Muscle layer of duodenum (tissue), 2 donors: ENCODE data around the gene ETV6.

Source experiments
- H3K27ac ChIP-seq: one replicate; pipeline ENCODE4 v1.7.0; 2013; ENCODE audit warnings: mild to moderate bottlenecking, low read length
- H3K27me3 ChIP-seq: one replicate; pipeline ENCODE4 v1.7.0; 2013; ENCODE audit warnings: low read depth, mild to moderate bottlenecking, control low read depth, low read length
- H3K36me3 ChIP-seq, 2 donors: one replicate each; pipeline ENCODE4 v1.7.0; 2013; ENCODE audit warnings: low read length in 2 of 2, control low read depth in 1 of 2, mild to moderate bottlenecking in 1 of 2; ENCODE audit not compliant: insufficient read depth in 2 of 2, control insufficient read depth in 1 of 2
- H3K4me1 ChIP-seq, 2 donors: one replicate each; pipeline ENCODE4 v1.7.0; 2013; ENCODE audit warnings: low read length in 2 of 2, mild to moderate bottlenecking in 2 of 2, control low read depth in 1 of 2, moderate library complexity in 1 of 2; ENCODE audit not compliant: insufficient read depth in 2 of 2, control insufficient read depth in 1 of 2
- H3K4me3 ChIP-seq, 2 donors: one replicate each; pipeline ENCODE4 v1.7.0; 2013; ENCODE audit warnings: low read length in 2 of 2, low read depth in 1 of 2, mild to moderate bottlenecking in 1 of 2
- H3K9me3 ChIP-seq, 2 donors: one replicate each; pipeline ENCODE4 v1.7.0; 2013; ENCODE audit warnings: low read length in 2 of 2, control low read depth in 1 of 2, mild to moderate bottlenecking in 1 of 2; ENCODE audit not compliant: control insufficient read depth in 1 of 2
- donor health status: healthy.

ETV6 gene

GRCh38 chr12:11697131-11697530 is 47.7 kb downstream of the ETV6 start:
- Histone ChIP-seq H3K4me1 (peaks cover 0 to 27% of the 10 kb centered on the region in 2 donors), H3K4me3 (no peak overlapping the region), H3K9me3 (no peaks in the 10 kb centered on the region), H3K27me3 (no peaks in the 10 kb centered on the region), H3K36me3 (no peaks in the 10 kb centered on the region), H3K27ac (peak overlapping the region; percentile 50)

GRCh38 chr12:11697670-11698387 is 48.4 kb downstream of the ETV6 start:
- H3K27ac ChIP-seq = peak overlapping the region; percentile 50
- H3K36me3 ChIP-seq = no peaks in the 10 kb centered on the region
- no peaks in the 10 kb centered on the region for H3K9me3 ChIP-seq
- no peak overlapping the region for H3K4me3 ChIP-seq
- H3K4me1 ChIP-seq = peaks cover 0 to 27% of the 10 kb centered on the region in 2 donors
- no peaks in the 10 kb centered on the region for H3K27me3 ChIP-seq

- H3K4me1 ChIP-seq = peaks cover 0 to 27% of the 10 kb centered on the region in 2 donors
- H3K27ac ChIP-seq = no peak overlapping the region
- H3K36me3 ChIP-seq = no peaks in the 10 kb centered on the region
- no peaks in the 10 kb centered on the region for H3K9me3 ChIP-seq
- no peak overlapping the region for H3K4me3 ChIP-seq
- H3K27me3 ChIP-seq = no peaks in the 10 kb centered on the region
These were observed 49.3 kb downstream of the ETV6 start for GRCh38 chr12:11698729-11699128.

- H3K4me1 ChIP-seq = peaks cover 9 to 35% of the 10 kb centered on the region in 2 donors
- H3K36me3 ChIP-seq = no peaks in the 10 kb centered on the region
- peak overlapping the region in 1 of 2 donors; percentile 17 for H3K4me3 ChIP-seq
- no peaks in the 10 kb centered on the region for H3K9me3 ChIP-seq
- H3K27ac ChIP-seq = peak overlapping the region; percentile 83
- no peaks in the 10 kb centered on the region for H3K27me3 ChIP-seq
These were observed 52.0 kb downstream of the ETV6 start for GRCh38 chr12:11701433-11701832.

GRCh38 chr12:11702959-11703358 is 53.5 kb downstream of the ETV6 start:
- H3K4me1 ChIP-seq = peaks cover 24 to 49% of the 10 kb centered on the region in 2 donors
- H3K36me3 ChIP-seq = no peaks in the 10 kb centered on the region
- H3K27ac ChIP-seq = no peak overlapping the region
- H3K4me3 ChIP-seq = no peak overlapping the region
- H3K9me3 ChIP-seq = no peaks in the 10 kb centered on the region
- no peaks in the 10 kb centered on the region for H3K27me3 ChIP-seq

GRCh38 chr12:11703378-11703777 is 53.9 kb downstream of the ETV6 start:
- no peak overlapping the region for H3K27ac ChIP-seq
- H3K9me3 ChIP-seq = no peaks in the 10 kb centered on the region
- H3K36me3 ChIP-seq = no peaks in the 10 kb centered on the region
- H3K4me1 ChIP-seq = peaks cover 24 to 52% of the 10 kb centered on the region in 2 donors
- no peaks in the 10 kb centered on the region for H3K27me3 ChIP-seq
- no peak overlapping the region for H3K4me3 ChIP-seq

- Histone ChIP-seq H3K9me3 (no peaks in the 10 kb centered on the region), H3K27me3 (no peaks in the 10 kb centered on the region), H3K4me3 (no peak overlapping the region), H3K27ac (no peak overlapping the region), H3K36me3 (no peaks in the 10 kb centered on the region), H3K4me1 (peaks cover 24 to 50% of the 10 kb centered on the region in 2 donors)
These were observed 54.6 kb downstream of the ETV6 start for GRCh38 chr12:11704089-11704488.

GRCh38 chr12:11705010-11705409 is 55.5 kb downstream of the ETV6 start:
- no peaks in the 10 kb centered on the region for H3K9me3 ChIP-seq
- peak overlapping the region; percentile 80 for H3K27ac ChIP-seq
- H3K4me3 ChIP-seq = no peak overlapping the region
- H3K4me1 ChIP-seq = peaks cover 24 to 46% of the 10 kb centered on the region in 2 donors
- H3K27me3 ChIP-seq = no peaks in the 10 kb centered on the region
- no peaks in the 10 kb centered on the region for H3K36me3 ChIP-seq

GRCh38 chr12:11706509-11707379 is 57.3 kb downstream of the ETV6 start:
- peak overlapping the region; percentile 80 for H3K27ac ChIP-seq
- H3K36me3 ChIP-seq = no peaks in the 10 kb centered on the region
- peaks cover 28 to 45% of the 10 kb centered on the region in 2 donors for H3K4me1 ChIP-seq
- H3K9me3 ChIP-seq = no peaks in the 10 kb centered on the region
- H3K27me3 ChIP-seq = no peaks in the 10 kb centered on the region
- no peak overlapping the region for H3K4me3 ChIP-seq

- Histone ChIP-seq H3K36me3 (no peaks in the 10 kb centered on the region), H3K27me3 (no peaks in the 10 kb centered on the region), H3K27ac (peak overlapping the region; percentile 80), H3K4me1 (peaks cover 34 to 48% of the 10 kb centered on the region in 2 donors), H3K9me3 (no peaks in the 10 kb centered on the region), H3K4me3 (peak overlapping the region in 1 of 2 donors; percentile 22)
These were observed 58.1 kb downstream of the ETV6 start for GRCh38 chr12:11707535-11707934.

- no peak overlapping the region for H3K27ac ChIP-seq
- H3K4me3 ChIP-seq = no peak overlapping the region
- no peaks in the 10 kb centered on the region for H3K27me3 ChIP-seq
- no peaks in the 10 kb centered on the region for H3K9me3 ChIP-seq
- H3K36me3 ChIP-seq = no peaks in the 10 kb centered on the region
- peaks cover 34 to 61% of the 10 kb centered on the region in 2 donors for H3K4me1 ChIP-seq
These were observed 60.0 kb downstream of the ETV6 start for GRCh38 chr12:11709513-11709912.
